SIG-M5 (cell line): ENCODE measurements around the gene MAP2K5.

Source experiments
- DNase-seq: peaks from one replicate; lab custom pipeline; 2025; lab: John Stamatoyannopoulos, UW

MAP2K5 gene

DNA sequence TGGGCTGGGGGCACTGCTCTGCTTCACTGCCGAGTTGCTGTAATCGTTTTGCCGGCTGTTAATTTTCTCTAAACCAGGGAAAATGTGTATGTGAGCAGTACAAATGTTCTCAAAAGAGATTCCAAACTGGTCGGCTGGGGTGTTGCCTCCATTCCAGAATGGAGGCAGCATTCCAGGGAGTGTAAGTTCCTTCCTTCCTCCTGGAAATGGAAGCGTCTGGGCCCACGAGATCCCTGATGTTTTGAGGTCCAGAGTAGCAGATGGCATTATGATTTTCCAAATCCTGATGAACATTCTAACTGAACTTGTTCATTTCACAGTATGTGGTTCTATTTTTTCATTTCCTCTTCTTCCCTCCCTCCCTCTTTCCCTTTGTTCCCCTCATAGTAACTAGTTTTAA lies 218.4 kb downstream of the MAP2K5 start:
- DNase-seq: no peak

DNA sequence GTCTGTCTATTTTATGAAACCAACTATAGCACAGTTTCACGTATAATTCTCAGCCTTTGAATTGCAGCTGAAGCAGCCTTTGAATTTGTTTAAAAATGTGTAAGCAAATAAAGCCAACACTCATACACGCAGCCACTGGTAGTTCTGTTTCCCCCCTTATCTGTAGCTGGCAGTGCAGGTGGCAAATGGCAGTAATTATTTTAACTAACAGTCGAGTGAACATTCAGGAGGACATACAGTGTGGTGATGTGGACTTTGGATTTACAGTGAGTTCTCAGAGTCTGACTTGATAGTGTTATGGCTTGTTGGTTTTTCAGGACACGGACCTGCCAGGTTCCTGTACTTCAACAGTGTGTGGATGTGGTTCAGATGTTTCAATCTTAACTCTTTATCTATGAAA lies 218.8 kb downstream of the MAP2K5 start:
- no peak for DNase-seq

DNA sequence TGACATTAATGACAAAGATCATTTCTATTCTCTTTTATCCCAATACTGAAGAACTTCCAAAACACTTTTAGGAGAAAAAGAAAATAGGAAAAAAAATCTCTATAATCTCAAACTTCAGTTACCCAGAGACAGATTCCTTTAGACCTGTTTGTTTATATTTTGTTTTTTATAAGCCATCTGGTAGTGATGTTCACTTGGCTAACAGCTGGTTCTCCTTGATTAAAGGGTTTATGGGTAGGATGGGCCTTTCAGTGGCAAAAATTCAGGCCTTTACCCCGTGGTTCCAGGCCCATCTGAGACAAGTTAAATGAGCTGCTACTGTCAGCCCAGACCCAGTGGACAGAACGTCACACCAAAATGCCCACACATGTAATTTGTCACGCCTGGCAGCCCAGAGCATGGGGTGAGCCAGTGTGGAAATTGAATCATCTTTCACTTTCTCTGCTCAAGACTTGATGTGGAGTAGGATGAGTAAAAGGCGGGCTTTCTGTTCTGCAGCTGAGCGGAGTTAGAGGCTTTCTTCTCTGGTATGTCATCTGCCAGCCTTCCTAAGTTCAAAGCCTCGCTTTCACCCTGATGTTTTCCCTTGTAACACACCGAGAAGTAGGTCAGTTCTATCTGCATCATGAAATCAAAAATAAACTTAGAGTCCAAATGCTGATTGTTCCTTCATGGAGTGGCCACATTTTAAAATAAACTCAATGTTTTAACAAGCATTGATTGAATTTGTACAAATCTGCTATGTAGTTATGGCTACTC lies 220.3 kb downstream of the MAP2K5 start:
- DNase-seq: no peak

DNA sequence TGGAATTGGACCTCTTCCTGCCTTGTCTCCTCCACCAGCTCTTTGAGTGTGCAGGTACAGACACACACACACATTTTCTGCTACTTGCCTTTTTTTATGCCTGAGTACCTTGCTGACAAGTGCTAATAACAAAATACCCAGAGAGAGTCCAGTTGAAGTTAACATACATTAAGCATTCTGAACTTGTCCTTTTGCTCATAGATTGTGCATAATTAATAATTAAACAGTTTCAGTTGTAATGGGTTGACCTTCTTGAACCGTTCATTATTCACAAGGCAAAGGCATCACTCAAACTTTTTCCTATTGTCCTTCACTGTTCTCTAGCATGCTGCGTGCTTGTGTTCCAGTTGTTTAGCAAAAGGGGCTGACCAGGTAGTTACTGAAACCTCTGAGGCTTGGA lies 223.2 kb downstream of the MAP2K5 start:
- no peak for DNase-seq

DNA sequence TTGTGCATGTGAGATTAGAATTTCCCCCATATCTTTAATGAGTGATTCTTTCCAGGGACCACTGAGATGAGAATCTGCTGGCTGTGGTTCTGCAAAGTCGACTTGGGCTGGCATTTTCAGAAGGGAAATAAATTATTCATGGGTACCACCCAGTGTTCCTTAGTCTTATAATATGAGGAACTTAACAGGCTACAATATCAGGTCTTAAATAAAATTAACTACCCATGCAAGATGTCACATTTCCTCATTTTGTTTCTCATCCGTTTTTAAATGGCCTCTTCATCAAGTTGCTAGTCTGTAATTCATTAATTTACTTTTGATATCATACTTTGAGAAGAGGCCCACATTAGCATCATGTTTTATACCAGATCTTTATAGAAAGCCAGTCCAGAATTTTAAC lies 224.5 kb downstream of the MAP2K5 start:
- DNase-seq: no peak

DNA sequence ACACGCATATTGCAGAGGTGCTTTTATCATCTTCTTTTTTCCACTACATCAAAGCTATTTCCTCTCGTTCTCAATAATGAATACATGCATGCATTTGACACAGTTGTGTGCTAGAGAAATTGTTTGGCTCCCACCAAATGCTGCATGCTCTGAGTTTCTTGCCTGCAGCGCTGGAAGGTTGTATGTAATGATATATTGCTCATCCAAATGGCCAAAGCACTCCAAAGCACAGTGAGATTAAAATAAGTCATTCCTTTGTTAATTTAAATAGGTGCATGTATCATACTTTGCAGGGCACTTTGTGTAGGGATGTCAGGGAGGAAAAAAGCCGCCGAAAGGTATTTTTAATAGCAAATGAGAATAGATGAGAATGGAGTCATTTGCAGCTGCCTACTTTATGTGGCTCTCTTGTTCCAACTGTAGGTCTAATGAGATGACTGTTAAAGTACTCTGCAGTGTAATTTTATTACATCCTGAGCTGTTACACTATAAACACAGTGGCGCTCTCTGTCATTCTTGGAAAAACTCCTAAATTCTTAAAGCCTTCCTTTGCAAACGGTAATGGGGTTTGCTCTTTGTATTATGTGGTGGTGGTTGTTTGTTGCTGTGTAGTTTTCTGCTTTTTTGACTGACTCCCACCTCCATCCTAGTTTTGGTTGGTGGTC lies 225.9 kb downstream of the MAP2K5 start:
- DNase-seq: no peak

DNA sequence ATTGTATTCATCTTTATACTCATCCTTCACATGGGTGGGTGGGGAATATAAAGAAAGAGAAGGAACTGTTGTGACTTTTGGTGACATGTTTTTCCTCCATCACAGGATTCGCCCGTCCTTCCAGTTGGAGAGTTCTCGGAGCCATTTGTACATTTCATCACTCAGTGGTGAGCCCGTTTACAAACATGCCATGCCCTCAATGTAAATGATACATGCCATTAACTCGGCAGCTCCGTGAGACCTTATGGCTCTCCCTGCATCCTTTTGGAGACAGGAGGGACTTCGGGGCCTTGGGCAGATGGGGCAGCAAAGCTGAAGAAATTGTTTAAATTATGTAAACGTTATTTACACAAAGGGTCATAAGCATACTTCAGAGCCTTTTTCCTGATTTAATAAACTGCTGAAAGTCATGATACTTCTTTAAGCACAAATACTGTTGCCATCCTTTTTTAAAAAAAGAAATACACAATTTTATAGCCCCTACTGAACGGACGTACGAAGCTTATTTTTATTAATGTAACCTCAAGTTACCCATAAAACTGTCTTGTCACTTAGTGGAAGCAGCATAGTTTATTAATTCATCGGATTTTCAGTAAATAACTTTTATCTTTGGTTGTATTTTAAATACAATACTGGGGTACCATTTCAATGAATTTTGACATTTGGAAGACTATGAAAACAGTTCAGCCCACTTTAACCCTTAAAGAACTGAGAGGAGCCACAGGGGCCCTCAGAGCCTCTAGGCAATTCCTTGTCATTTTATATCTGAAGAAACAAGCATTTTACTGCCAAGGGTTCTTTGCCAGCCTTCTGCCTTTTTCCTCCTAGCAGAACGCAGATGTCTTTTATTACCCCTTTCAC lies 227.2 kb downstream of the MAP2K5 start:
- no peak for DNase-seq

DNA sequence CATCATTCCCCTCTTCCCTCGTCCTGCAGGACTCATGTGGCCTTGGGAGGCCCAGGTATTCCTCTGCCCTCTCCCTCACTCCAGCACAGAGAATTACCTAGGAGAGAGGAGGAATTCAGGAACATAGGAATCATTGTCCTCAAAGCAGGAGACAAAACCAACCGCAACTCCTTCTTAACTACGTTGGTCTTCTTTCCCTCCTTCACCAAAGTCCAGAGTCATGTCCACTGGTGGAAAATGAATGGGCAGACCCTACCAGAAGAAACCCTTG lies 227.8 kb downstream of the MAP2K5 start:
- no peak for DNase-seq

DNA sequence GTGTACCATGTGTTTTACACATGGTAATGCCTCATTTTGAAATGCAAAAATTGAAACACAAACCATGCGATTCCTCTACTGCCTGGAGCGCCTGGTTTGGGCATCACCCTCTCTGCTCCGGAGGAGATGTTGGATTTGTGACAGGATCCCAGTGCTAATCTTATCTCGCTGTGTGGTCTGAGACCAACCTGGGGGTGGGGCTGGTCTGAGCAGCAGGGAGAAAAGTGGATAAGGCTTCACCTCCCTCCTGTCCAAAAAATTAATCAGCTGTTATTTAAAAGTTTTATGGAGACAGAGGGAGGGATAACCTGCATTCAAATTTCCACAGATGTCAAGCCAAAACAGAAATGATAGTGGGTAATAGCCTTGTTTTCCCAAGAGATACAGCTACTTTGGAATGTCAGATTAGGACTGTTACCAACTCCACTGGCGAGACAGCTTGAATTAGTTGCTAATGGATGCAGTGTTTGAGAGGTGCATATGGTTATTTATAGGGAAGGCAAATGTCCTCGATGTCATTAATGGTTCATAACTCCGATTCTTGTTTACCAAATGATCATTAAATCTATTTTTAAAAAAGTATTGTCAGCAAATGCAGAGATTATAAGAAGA lies 228.8 kb downstream of the MAP2K5 start:
- DNase-seq: no peak

DNA sequence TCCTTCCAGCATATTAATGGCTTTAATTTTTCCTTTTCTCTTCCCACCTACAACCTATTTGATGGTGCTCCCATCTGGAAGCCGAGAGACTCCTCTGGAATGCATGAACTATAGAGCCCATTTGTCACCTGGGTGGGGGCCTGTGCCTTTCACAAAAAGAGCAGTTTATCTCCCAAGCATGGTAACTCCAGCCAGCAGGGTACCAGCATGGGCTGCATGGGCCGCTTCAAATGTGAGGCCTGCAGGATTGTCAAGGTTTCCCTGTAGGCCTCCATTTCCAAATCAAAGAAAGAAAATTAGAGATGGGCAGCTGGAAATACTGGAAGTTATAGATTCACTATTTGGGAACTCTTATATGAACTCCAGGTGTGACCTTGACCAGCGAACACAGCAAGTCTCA lies 232.1 kb downstream of the MAP2K5 start:
- DNase-seq: no peak

DNA sequence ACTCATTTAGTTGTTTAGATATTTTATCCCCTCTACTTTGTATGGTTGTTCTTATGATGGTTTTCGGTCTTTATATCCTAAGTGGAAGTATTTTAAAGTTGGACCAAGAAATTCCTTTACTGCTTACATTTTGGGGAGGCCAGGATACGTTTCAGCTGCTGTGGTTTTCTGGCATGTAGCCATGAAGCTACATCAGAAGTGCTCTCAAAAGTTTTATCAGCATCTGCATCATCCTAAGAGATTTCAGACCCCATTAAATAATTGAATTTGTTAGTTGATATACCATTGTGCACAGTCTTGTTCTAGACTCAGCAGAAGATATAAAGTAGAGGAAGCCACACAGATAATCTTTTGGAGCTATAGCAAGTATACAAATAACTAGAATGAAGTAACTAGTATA lies 232.7 kb downstream of the MAP2K5 start:
- DNase-seq: no peak

DNA sequence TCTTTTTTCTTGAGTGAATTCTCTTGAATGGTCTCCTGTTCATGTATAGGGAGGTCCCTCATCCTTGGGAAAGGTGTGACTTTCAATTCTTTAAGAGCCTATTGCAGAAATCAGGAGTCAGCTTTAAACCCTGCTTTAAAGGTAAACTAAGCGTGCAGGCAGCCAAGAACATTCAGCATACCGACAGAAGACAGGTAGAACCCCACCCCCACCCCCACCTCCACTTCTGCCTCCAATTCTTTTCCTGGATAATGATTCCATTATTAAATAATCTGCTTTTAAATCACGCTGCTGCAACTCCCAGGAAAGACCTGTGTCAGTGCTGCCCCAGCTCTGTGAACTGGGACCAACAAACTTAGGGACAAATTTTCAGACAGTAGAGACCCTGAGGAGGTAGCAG lies 233.5 kb downstream of the MAP2K5 start:
- no peak for DNase-seq

DNA sequence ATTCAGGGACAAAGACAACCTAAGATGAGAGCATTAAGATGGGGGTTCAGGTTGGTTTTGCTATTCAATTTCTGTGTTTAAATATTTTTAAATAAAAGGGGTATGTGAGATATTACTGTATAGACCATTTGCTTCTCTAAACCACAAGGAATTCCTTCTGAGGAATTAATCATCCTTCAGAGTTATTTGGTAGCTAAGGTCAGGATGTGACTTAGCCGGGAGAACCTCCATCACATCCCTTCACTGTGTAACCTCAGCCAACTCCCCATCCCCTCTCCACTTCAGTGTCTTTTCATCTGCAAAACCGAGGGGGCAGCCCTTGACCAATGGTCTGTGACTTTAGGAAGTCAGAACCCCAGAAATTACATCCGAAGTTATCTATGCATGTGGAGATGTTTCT lies 234.1 kb downstream of the MAP2K5 start:
- no peak for DNase-seq

DNA sequence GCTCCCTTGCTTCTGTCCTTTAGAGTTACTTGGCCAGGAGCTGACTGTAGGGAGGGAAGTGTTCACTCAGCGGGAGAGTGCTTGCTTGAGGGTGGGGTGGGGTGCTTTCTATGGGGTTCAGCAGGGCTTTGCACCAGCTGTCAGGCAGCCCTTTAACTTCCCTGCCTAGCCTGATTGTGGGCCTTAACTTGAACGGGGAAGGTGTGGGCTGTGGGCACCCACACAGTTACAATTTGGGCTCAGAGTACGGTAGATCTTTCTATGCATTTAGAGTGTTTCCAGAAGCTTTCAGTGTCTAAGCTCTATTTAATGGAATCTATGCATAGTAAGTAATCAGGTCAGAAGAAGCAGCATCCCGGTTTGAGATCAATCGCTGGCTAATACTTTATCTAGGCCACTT lies 234.6 kb downstream of the MAP2K5 start:
- DNase-seq: no peak

DNA sequence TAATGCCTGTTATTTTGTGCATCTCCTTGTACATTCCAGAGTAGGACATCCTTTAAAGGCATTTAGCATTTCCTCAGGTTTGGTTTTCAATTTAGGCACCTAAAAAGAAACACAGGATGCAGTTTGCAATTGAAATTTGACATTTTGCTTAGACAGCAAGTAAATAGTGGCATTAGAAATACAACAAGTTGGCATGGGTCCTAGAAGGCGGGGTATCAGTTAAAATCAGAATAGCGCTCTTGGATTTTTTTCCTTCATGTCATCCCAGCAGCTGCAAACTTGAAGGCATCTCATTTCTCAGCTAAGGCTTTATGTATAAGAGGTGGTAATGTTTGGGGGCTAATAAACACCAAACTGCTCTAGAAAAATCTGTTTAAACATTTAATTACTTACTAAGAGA lies 235.3 kb downstream of the MAP2K5 start:
- no peak for DNase-seq

DNA sequence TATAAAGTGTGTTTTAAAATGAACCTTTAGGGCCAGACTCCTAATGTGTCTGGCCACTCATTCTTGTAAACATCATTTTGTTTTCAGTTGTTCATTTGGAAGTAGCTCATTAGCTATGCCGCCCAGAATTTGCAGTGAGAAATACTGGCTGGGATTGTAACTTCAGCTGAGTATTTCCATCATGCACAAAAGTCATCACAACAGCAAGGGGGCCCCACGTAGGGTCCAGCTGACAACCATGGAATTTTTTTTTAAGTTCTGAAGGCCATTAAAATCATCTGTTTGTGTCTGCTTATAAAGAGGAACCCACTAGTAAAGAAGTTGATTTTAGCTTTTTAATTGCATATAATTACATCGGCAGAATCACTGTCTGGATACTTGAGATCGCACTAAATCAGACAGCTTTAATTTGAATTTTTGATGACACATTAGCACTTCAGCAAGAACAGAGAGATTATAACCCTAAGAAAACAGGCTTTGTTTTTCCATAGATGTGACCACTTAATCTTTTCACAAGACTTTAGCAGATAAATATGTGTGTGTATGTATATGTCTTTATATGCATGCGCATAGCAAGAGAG lies 236.6 kb downstream of the MAP2K5 start:
- DNase-seq: no peak

DNA sequence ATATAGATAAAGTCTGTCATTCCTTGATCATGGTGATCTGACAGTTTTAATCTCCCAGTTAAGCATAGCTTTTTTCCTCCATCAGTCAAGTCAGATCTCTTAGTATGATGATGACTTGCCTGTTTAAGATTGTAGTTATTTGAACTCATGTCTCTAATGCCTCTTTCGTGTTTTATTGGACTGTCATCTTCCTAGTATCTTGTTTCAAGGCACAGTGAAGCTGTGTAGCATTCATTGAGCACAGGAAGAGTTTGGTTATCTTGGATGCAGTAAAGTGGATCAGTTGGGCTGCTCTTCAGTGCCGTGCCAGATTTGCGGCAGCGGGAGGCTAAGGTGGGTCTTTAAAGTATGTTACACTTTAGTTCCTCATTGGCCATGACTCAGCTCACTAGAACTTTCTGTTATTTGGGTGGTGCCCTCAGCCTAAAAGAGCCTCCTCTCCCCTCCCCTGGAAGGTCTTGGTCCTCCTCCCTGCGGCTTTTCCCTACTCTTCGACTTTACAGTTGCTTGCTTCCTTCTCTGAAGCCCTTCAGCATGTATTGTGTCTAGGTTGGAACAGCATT lies 237.1 kb downstream of the MAP2K5 start:
- DNase-seq: no peak

DNA sequence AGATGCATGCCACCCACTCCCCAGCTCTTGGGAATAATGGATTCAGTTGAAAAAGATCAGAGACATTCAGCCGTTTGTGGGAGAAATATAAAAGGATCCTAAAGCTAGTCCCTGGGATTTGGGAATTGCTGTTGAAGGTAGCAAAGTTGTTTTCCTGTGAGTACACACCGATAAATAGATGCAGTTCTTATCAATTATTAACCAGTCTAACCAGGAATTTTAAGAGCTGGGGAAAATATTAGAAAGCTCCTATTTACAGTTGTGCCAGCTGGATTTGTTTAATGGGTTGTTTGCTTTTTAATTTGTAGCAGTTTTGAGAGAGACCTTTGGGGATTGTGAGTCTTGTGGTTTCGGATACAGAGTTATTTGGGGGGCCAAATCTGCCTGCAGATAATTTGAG lies 238.6 kb downstream of the MAP2K5 start:
- no peak for DNase-seq

DNA sequence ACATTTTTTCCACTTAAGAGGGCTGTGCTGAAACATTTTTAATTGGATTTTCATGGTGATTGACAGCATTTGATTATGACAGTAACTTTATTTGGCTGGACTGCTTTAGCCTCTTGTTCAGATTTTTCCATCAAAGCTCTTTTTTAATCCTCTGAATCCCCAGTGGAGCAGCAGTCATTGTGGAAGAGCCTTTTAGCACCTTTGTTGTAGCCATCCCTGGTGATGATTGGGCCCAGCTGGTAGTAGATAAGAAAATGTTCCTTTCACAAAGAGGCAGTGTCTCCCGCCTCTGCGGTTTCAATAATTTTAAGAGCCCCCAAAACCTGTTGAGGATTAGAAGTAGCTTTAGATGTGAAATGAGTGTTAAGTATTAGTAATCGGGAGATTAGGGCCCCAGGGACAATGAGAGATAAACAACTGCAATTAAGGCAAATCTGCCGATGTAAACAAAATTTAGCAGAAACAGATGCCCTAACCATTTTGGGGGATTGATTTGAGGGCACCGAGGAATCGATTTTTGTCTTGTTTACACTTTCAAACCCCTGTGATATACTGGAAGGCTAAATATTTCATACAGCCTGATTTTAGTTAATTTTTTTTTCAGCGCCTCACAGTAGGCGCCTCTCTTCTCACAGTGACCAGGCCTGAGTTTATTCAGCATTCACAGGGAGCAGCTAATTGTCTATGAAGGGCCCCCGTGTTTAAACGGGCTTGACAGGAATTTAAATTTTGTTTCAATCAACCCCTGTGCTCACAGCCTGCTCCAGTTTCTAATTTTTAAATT lies 239.6 kb downstream of the MAP2K5 start:
- no peak for DNase-seq

DNA sequence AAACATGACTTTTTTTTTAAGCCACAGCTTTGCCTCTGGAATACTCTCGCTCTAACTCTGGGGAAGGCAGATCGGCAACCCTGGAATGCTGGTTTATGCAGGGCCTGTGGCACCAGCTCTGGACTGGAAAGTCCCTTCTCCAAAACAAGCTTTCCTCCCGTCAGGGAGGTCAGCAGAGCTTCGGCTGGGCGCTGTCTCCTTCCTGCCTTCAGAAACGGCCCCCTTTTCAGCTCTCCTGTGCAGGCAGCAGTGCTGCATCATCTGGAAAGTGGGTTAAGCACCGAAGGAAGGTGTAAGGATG lies 240.1 kb downstream of the MAP2K5 start:
- no peak for DNase-seq

DNA sequence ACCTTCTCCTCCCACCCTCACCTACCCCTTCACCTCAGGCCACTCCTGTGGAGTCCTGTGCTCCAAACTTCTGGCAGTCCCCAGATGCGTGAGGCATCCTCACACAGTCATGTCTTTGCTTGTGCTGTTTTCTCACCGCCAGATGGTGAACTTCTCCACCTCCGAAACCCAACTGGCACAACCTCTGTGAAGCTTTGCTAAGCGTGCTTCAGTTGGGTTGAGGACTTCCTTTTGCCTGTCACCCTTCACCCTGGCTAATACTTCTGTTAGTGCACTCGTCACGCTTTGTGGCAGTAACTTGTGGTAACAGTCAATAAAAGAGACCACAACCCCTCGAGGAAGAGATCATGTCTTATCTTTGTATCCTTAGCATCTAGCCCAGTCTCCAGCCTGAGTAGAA lies 240.8 kb downstream of the MAP2K5 start:
- no peak for DNase-seq
